ENCODE results near the gene IL17RE.
"Not testable (repeated sequence)": the region's sequence is repeated elsewhere in the genome, so short reads cannot be mapped to it uniquely, and the experiment has no call there.

IL17RE gene

GRCh38 chr3:9881441-9881840 lies 21.2 kb upstream of the IL17RE start:
- no peak for DNase-seq

- no peak for DNase-seq
These were observed 18.7 kb upstream of the IL17RE start for GRCh38 chr3:9883706-9884554.

GRCh38 chr3:9884555-9885165 lies 18.0 kb upstream of the IL17RE start:
- no peak for DNase-seq

DNA sequence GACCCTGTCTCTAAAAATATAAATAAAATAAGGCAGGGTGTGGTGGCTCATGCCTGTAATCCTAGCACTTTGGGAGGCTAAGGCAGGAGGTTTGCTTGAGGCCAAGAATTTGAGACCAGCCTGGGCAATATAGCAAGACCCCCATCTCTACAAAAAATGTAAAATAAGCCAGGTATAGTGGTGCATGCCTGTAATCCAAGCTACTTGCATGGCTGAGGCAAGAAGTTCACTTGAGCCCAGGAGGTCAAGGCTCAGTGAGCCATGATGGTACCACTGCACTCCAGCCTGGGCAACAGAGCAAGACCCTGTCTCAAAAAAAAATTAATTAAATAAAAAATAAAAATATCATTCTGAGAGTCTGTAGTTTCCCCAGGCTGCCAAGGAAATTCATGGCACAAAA lies 16.3 kb upstream of the IL17RE start:
- DNase-seq: no peak

DNA sequence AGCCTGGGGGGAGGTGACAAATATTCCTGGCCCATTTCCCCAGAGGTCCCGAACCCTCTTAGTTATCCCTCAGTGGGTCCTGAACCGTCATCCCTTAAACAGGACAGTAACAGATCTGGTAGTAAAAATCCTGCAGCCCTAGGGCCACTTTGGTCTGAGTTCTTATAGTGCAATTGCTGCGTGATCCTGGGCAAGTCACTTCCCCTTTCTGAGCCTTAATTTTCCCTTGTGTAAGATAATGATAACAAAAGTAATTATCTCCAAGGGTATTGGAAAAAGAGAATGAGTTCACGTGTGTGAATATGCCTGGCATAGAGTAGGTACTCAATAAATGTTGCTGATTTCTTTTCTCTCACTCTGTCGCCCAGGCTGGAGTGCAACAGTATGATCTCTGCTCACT lies 15.2 kb upstream of the IL17RE start:
- DNase-seq: no peak

DNA sequence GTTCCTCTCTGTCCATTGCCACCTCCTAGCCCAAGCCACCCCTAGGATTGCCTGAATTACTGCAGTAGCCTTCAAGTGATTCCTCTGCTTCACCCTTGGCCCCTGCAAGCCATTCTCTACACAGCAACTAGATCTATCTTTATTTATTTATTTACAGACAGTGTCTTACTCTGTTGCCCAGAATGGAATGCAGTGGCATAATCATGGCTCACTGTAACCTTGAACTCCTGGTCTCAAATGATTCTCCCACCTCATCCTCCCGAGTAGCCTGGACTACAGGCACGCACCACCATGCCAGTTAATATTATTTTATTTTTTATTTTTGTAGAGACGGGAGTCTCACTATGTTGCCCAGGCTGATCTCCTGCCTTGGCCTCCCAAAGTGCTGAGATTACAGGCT lies 14.1 kb upstream of the IL17RE start:
- no peak for DNase-seq

GRCh38 chr3:9889405-9889804 lies 13.2 kb upstream of the IL17RE start:
- DNase-seq: no peak

GRCh38 chr3:9890249-9891071 lies 12.2 kb upstream of the IL17RE start, which contains the start of gene JAGN1:
Gene JAGN1, plus strand, starts transcription at chr3:9890610. Its CDS starts 113 bp downstream, at chr3:9890723.
- DNase-seq: no peak

- DNase-seq: no peak
These were observed 11.5 kb upstream of the IL17RE start for GRCh38 chr3:9891072-9891622.

DNA sequence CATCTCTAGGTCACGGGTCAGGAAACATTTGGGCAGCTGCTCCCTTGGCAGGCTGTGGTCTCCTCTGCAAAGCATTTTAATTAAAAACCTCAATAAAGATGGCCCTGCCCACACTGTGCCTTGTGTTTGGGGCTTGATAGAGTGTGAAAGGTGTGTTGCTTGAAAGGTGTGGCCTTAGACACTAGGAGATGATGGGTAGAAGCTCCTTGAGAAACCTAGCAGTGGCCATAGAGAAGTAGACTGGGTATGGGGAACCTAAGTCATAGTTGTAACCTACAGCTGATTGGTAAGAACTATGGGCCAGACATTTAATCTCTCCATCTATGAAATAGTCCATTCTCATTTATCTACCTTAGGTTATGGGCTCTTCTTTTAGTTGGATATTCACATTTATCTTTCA lies 8.9 kb upstream of the IL17RE start:
- no peak for DNase-seq

GRCh38 chr3:9895715-9896114 lies 6.9 kb upstream of the IL17RE start:
- not testable (repeated sequence) for DNase-seq

DNA sequence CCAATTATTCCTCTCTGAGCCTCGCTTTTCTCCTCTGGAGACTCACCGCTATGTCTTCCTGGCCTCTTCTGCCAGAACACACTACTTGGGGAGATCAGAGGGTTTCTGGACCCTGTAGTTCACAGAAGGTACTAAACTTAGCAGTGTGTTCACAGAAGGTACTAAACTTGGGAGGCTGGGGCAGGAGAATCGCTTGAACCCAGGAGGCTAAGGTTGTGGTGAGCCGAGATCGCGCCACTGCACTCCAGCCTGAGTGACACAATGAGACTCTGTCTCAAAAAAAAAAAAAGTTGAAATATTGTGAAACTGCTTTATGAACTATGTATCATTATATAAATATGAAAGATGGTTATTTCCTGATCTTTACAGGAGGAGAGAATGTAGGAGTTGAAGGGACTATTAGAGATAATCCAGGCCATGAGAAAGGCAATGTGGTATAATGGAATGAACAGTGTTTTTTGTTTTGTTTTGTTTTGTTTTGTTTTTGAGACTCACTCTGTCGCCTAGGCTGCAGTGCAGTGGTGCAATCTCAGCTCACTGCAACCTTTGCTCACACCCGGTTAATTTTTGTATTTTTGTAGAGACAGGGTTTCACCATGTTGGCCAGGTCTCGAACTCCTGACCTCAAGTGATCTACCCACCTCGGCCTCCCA lies 5.8 kb upstream of the IL17RE start:
- DNase-seq: not testable (repeated sequence)

DNA sequence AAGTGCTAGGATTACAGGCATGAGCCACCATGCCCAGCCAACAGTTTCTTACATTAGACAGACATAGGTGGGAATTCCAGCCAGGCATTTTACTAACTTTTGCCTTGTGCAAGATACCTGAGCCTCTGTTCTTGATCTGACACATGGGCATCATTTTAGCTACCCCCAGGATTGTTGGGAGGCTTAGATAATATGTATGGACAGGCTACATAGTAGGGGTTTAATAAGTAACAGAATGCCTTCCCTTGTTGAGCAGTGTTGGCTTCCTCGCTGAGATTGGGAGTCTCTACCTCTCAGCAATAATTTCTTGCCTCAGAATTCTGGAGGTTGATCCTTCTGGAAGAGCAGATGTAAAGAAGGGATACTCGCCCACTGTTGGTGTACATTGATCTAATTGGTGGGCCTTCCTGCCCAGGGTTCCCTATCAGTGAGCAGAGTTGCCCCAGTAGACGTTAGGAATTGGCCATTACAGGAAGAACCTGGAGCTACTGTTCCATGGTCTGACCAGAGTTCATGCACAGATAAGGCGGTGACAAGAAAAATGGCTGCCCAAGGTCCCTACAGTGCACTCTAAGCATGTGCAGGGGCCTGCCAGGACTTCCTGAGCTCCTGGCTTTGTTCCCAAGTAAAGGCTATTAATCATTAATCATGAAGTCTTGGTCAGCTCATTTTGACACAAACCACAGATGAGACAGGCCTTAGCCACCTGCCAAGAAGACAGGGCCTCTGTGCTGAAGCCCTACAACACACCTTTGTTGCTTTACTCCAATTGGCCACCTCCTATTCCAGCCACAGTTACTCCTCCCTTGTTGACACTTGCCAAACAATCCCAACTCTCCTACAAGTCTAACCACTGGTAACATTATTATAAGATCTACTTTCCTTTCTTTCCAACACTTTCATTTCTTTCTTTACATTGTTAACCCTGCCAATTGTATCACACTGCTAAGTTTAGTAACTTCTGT lies 5.0 kb upstream of the IL17RE start:
- DNase-seq: no peak

DNA sequence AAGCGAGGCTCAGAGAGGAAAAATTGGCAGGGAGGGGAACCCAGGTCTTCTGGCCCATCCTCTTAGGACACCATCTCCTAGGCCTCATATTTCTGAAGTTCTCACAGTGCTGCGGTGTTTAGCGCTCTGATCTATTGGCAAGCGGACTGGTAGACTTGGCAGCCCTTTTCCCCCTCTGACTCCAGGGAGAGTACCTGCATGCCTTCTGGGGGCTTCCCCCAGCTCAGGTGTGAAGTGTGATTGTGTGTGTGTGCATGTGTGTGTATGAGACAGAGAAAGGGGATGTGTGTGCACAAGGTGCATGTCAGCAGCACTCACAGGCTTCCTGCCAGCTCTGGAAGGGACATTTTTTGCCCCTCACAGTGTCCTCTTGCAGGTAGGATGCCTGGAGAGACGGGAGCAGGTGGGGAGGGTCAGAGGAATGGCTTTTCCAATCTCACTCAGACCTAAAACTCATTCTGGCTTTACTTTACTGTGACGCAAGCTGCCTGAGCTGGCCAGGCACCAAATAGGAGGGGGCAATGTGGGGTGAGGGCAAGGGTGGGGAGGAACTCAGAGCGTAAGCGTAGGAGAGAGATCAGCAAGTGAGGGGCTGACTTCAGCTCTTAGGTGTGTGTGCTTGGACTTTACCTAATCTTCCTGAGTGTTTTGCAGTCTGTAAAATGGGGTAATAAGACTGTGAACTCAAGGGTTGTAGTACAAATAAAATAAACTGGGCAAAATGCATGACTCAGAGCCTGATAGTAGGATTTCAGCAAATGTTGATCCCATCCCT lies 4.0 kb upstream of the IL17RE start:
- no peak for DNase-seq

GRCh38 chr3:9899289-9899791 lies 3.3 kb upstream of the IL17RE start:
- no peak for DNase-seq

- not testable (repeated sequence) for DNase-seq
These were observed 1.7 kb upstream of the IL17RE start for GRCh38 chr3:9900965-9901415.

DNA sequence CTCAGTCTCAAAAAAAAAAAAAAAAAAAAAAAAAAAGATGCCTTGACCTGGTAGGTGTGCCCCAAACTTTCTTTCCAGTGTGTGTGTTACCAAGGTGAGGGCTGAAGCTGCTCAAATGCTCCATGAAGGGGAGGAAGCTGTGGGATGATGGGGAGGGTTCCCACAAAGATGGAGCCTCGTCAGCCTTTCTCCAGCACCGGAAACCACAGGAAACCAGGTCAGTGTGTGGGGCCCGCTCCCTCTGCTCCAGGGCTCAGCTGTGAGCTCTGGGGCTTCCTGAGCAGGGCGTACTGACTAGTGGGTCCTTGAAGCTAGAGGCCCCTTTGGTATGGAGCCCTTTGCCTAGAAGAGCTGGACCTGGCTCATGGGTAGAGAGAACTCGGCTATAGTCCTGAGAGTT lies 681 bp upstream of the IL17RE start:
- DNase-seq: no peak

DNA sequence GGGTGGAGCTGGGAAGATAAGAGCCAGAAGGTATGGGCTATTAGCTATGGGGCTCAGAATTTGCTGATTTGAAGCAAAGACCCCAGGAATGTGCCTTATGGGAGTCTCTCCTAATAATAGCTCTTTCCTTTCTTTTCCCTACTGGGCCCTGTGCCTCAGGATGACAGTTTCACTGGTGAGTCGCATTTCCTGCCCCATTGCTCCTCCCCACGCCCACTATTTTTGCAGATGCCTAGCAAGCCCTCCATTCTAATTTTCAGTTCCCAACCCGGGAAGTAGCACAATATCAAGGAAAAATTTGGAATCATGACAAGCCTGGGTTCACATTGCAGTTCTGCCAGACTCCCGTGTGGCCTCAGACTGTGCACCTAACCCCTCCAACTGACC lies 583 bp downstream of the IL17RE start:
- DNase-seq: no peak

- no peak for DNase-seq
These were observed 1.3 kb downstream of the IL17RE start for GRCh38 chr3:9903904-9904303.

- DNase-seq: no peak
These were observed 3.8 kb downstream of the IL17RE start for GRCh38 chr3:9906480-9906879.

Measured in cortex of kidney (tissue), 1 donor.